Breast epithelium (tissue), 4 donors: Measurements from ENCODE around the gene MEX3C. TPM values are rescaled to one million over a fixed set of nuclear protein-coding genes. Genes with fewer than 3 reads are reported as not detected.
A peak's percentile ranks its signal among the peaks of the same experiment; 100 is the strongest.

Experiments
- DNase-seq, 2 donors: peaks; one replicate each; pipeline ENCODE4 v3.0.0-alpha.2; 2019; ENCODE audit warnings: low spot score in 2 of 2
- H3K27ac ChIP-seq, 2 donors: fragments of 200-600 bp; sonication (generic) in 1 of 2; one replicate each; pipeline ENCODE4 v1.5.1; 2016 to 2019; ENCODE audit warnings: mild to moderate bottlenecking in 1 of 2
- H3K27me3 ChIP-seq, 2 donors: fragments of 200-600 bp; sonication (generic) in 1 of 2; one replicate each; pipeline versions ENCODE4 v1.5.1 to v1.6.0; 2017 to 2019; ENCODE audit warnings: control low read depth in 1 of 2, mild to moderate bottlenecking in 1 of 2
- H3K36me3 ChIP-seq: fragments of 200-600 bp; one replicate; pipeline ENCODE4 v1.5.1; 2019
- H3K4me1 ChIP-seq, 2 donors: fragments of 200-600 bp; sonication (generic); one replicate each; pipeline ENCODE4 v1.5.1; 2016 to 2019; ENCODE audit warnings: control low read depth in 1 of 2
- H3K4me3 ChIP-seq, 3 donors: fragments of 200-600 bp; sonication (generic); 1 replicate in 2 of 3; 2 replicates in 1 of 3; pipeline ENCODE4 v1.5.1; 2016 to 2019; ENCODE audit warnings: mild to moderate bottlenecking in 3 of 3, moderate library complexity in 2 of 3
- H3K9me3 ChIP-seq, 2 donors: fragments of 200-600 bp; sonication (generic) in 1 of 2; one replicate each; pipeline ENCODE4 v1.5.1; 2016 to 2019; ENCODE audit warnings: control low read depth in 1 of 2
- POLR2A ChIP-seq: fragments of 450-650 bp; IDR thresholded peaks from one replicate; pipeline ENCODE4 v1.6.1; 2016; ENCODE audit warnings: antibody characterized with exemption, mild to moderate bottlenecking, moderate library complexity
- POLR2AphosphoS5 ChIP-seq, 3 donors: sonication (generic); formaldehyde crosslinking; IDR thresholded peaks; one replicate each; pipeline ENCODE4 v1.6.1; 2017; ENCODE audit warnings: antibody characterized with exemption in 3 of 3
- intact Hi-C: fragments of 100-400 bp; cut with DNase I; formaldehyde crosslinking; loops from one replicate; pipeline ENCODE4 v1.15.1; 2023; ENCODE audit warnings: low total_unique reads
- total RNA-seq, 3 donors: library from RNA; depleted of rRNA; stranded (reverse); fragments of >200 nt; gene quantifications; one replicate each; pipeline ENCODE4 v1.1.0, GENCODE V29; 2016
- TF ChIP-seq, protein P1 (sequence below), 3 donors: fragments of 450-650 bp; IDR thresholded peaks; one replicate each; pipeline ENCODE4 v1.5.1; 2016 to 2017; ENCODE audit warnings: antibody characterized with exemption in 3 of 3, mild to moderate bottlenecking in 3 of 3, moderate library complexity in 3 of 3

MEX3C gene
- 10 to 100 TPM; 22.4 to 42.0 (median 29.2) TPM for total RNA-seq

DNA sequence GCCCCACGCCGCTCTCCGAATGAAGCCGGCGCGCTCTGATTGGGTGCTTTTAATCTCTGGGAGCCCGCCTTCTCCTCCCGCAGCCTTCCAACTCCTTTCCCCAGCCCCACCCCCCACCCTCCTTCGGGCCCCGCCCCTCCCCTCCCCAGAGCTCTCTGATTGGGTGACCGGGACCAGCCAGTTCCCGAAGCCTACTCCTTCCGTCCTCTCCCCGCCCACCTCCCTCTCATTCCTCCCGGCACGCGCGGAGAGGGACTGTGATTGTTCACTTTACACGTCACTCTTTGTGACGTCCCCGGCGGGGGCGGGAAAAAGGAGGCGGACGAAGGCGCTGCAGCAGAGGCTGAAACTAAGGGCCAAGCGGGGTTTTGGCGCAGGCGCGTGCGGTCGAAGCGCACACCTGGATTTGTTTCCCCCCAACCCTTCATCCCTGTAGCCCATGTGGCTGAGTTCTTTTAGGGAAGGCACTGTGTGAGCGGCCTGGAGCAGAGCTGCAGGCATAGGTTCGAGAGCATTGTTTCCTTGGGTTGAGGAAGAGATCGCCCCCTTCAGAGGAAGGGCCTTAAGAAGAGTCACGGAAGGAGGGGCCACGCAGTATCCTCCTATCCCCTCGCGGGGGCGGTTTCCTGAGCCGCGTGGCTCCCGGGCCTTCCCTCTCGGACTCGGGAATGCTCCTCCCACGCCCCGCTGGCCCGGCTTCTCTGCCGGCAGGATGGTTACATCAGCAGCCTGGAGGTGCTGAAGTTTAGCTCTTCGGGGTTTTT, at the start of gene MEX3C:
MEX3C (minus strand) TSS at position 21 of the 764 bp plus-strand sequence. CDS start 361 bp downstream, outside the sequence.
- no peaks in the 10 kb centered on the region for H3K9me3 ChIP-seq
- intact Hi-C loops, result no loop called here
- no peaks in the 10 kb centered on the region for H3K36me3 ChIP-seq
- peak; percentile 99 to 100 for DNase-seq
- H3K27ac ChIP-seq, result peak within 1 kb of the TSS; percentile 98 to 99
- peak within 1 kb of the TSS; percentile 90 to 96 (median 90) for H3K4me3 ChIP-seq
- TF ChIP-seq POLR2AphosphoS5 (IDR thresholded peaks at IDR 0.05) (peak; percentile 87 to 96 (median 87)), POLR2A (peak; percentile 54)
- TF ChIP-seq, protein P1, sequence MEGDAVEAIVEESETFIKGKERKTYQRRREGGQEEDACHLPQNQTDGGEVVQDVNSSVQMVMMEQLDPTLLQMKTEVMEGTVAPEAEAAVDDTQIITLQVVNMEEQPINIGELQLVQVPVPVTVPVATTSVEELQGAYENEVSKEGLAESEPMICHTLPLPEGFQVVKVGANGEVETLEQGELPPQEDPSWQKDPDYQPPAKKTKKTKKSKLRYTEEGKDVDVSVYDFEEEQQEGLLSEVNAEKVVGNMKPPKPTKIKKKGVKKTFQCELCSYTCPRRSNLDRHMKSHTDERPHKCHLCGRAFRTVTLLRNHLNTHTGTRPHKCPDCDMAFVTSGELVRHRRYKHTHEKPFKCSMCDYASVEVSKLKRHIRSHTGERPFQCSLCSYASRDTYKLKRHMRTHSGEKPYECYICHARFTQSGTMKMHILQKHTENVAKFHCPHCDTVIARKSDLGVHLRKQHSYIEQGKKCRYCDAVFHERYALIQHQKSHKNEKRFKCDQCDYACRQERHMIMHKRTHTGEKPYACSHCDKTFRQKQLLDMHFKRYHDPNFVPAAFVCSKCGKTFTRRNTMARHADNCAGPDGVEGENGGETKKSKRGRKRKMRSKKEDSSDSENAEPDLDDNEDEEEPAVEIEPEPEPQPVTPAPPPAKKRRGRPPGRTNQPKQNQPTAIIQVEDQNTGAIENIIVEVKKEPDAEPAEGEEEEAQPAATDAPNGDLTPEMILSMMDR (IDR thresholded peaks at IDR 0.05), result peak; percentile 14 to 41 (median 23)
- peaks cover 0 to 11% of the 10 kb centered on the region in 2 donors for H3K4me1 ChIP-seq
- no peaks in the 10 kb centered on the region for H3K27me3 ChIP-seq

DNA sequence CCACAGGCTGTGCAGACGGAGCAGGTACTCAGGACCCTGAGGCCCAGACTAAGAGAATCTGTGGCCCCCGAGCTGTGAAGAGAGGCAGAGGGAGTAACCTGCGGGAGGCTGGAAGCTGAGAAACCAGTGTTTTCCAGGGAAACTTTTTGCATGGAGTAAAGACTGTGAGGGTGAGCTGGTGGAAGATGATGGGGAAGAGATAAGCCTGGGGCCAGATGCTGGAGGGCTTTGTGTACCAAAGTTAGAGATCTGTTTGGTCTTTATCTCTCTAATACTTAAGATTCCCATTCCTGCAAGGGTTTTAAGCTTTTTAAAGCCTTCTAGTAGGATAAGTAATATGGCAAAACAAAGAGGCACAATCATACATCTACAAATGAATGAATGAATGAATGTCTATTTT, 43.7 kb upstream of the MEX3C start:
- Histone ChIP-seq H3K27me3 (no peaks in the 10 kb centered on the region), H3K4me3 (no peak overlapping the region), H3K4me1 (no peaks in the 10 kb centered on the region), H3K27ac (no peak overlapping the region), H3K9me3 (no peaks in the 10 kb centered on the region), H3K36me3 (no peaks in the 10 kb centered on the region)
- intact Hi-C loops, result no loop called here
- no peak for DNase-seq
- TF ChIP-seq POLR2AphosphoS5 (IDR thresholded peaks at IDR 0.05) (no peak), POLR2A (no peak)
- TF ChIP-seq, protein P1 (IDR thresholded peaks at IDR 0.05), result no peak

DNA sequence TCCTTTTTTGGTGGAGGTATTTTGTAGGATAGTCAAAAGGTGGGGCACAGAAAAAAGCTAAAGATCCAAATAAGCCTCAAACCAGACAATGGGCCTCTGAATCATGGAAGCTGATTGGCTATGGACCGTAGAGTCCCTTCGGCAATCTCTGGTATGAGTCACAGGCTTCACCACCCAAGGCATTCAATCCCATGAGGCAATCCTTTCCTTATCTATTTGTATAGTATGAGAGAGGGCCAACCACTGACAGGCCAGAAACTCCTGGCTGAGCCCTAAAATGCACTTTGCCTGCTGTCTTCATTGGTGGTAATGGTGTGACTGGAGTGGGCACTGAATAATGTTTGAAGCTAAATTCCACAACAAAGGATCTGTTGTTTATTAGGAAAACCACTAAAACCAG, 38.7 kb upstream of the MEX3C start:
- no peaks in the 10 kb centered on the region for H3K27me3 ChIP-seq
- H3K9me3 ChIP-seq, result no peaks in the 10 kb centered on the region
- H3K36me3 ChIP-seq, result no peaks in the 10 kb centered on the region
- no peak for DNase-seq
- intact Hi-C loops, result no loop called here
- H3K4me1 ChIP-seq, result no peaks in the 10 kb centered on the region
- no peak overlapping the region for H3K27ac ChIP-seq
- no peak for TF ChIP-seq POLR2AphosphoS5 (IDR thresholded peaks at IDR 0.05)
- TF ChIP-seq POLR2A, result no peak
- TF ChIP-seq, protein P1 (IDR thresholded peaks at IDR 0.05), result no peak
- no peak overlapping the region for H3K4me3 ChIP-seq

DNA sequence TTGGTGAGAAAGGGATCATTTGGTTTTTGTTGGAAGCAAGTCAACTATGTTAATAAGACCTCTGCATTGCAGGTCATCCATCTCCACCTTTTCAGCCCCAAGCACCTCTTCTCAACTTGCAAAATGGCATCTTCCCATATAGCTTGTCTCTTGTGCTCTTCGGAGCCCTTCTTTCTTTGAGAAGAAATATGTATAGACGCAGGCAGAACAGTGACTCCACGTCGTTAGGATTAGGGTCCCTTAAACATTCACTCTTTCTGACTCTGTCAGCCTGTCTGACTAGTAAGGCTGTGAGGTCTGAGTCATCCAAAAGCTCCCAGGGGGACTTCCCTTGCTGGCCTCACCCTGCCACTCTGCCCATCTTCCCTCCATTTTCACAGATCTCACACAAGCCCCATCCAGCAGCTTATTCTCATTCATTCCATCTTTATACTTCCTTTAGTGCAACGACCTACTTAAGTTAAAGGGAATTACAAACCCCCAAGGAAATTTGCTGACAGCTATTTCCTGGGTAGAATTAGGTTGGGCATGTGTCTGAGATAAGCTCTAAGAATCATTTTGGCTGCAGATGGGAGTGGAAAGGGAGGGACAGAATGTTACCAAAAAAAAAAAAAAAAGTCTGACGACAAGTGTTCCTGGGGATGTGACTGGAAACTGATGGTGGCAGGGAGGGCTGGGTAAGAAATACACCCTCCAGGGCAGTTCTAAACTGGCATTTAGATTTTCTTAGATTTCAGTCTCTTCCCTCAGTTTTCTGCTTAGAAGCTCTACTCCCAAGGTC, 37.7 kb upstream of the MEX3C start:
- Histone ChIP-seq H3K9me3 (no peaks in the 10 kb centered on the region), H3K4me1 (no peaks in the 10 kb centered on the region), H3K4me3 (no peak overlapping the region), H3K36me3 (no peaks in the 10 kb centered on the region), H3K27ac (no peak overlapping the region), H3K27me3 (no peaks in the 10 kb centered on the region)
- TF ChIP-seq POLR2A (no peak), POLR2AphosphoS5 (IDR thresholded peaks at IDR 0.05) (no peak)
- TF ChIP-seq, protein P1 (IDR thresholded peaks at IDR 0.05), result no peak
- DNase-seq, result no peak
- intact Hi-C loops, result no loop called here
